ENCODE data around the gene TLX1. TPM values are rescaled to one million over a fixed set of nuclear protein-coding genes. Genes with fewer than 3 reads are reported as not detected.

The TLX1 gene
- total RNA-seq, 1 donor from 2014 or later: not detected

GRCh38 chr10:101112799-101113594, 18.1 kb upstream of the TLX1 start:
- no peak for DNase-seq (ENCODE audit: low read depth in 2 of 2)

- DNase-seq (ENCODE audit: low read depth in 2 of 2): no peak
Observed at GRCh38 chr10:101113890-101114403, 17.2 kb upstream of the TLX1 start.

- DNase-seq (ENCODE audit: low read depth in 2 of 2): no peak
Observed at GRCh38 chr10:101114646-101115045, 16.5 kb upstream of the TLX1 start.

GRCh38 chr10:101116754-101117153, 14.3 kb upstream of the TLX1 start:
- DNase-seq (ENCODE audit: low read depth in 2 of 2): no peak

- no peak for DNase-seq (ENCODE audit: low read depth in 2 of 2)
Observed at GRCh38 chr10:101118031-101118430, 13.1 kb upstream of the TLX1 start.

- no peak for DNase-seq (ENCODE audit: low read depth in 2 of 2)
Observed at GRCh38 chr10:101120520-101120883, 10.6 kb upstream of the TLX1 start.

- no peak for DNase-seq (ENCODE audit: low read depth in 2 of 2)
Observed at GRCh38 chr10:101120884-101121653, 10.0 kb upstream of the TLX1 start.

- no peak for DNase-seq (ENCODE audit: low read depth in 2 of 2)
Observed at GRCh38 chr10:101121654-101122031, 9.5 kb upstream of the TLX1 start.

GRCh38 chr10:101122270-101123084, 8.6 kb upstream of the TLX1 start:
- DNase-seq (ENCODE audit: low read depth in 2 of 2): no peak

- DNase-seq (ENCODE audit: low read depth in 2 of 2): no peak
Observed at GRCh38 chr10:101123085-101123814, 7.8 kb upstream of the TLX1 start.

GRCh38 chr10:101123815-101124617, 7.1 kb upstream of the TLX1 start:
- no peak for DNase-seq (ENCODE audit: low read depth in 2 of 2)

GRCh38 chr10:101124933-101125332, 6.2 kb upstream of the TLX1 start:
- no peak for DNase-seq (ENCODE audit: low read depth in 2 of 2)

- no peak for DNase-seq (ENCODE audit: low read depth in 2 of 2)
Observed at GRCh38 chr10:101126684-101127628, 4.1 kb upstream of the TLX1 start.

GRCh38 chr10:101130141-101130540, 959 bp upstream of the TLX1 start:
- DNase-seq (ENCODE audit: low read depth in 2 of 2): no peak

- no peak for DNase-seq (ENCODE audit: low read depth in 2 of 2)
Observed at GRCh38 chr10:101131962-101132635, 999 bp downstream of the TLX1 start.

- DNase-seq (ENCODE audit: low read depth in 2 of 2): no peak
Observed at GRCh38 chr10:101132636-101133473, 1.8 kb downstream of the TLX1 start.

- no peak for DNase-seq (ENCODE audit: low read depth in 2 of 2)
Observed at GRCh38 chr10:101133489-101134298, 2.6 kb downstream of the TLX1 start.

Measured in lung microvascular endothelial cell (primary cell).